Right atrium auricular region (tissue), 2 donors: ENCODE measurements around the gene GPC6. TPM values are rescaled to one million over a fixed set of nuclear protein-coding genes. Genes with fewer than 3 reads are reported as not detected.

Experiments used
- DNase-seq: peaks from one replicate; pipeline ENCODE4 v3.0.0-alpha.2; 2019; ENCODE audit warnings: low spot score
- H3K27ac ChIP-seq, 2 donors: fragments of 200-600 bp; sonication (generic); 1 replicate in 1 of 2; 2 replicates in 1 of 2; pipeline ENCODE4 v1.5.1; 2016 to 2019
- H3K27me3 ChIP-seq, 2 donors: fragments of 200-600 bp; sonication (generic); one replicate each; pipeline versions ENCODE4 v1.5.1 to v1.6.0; 2017 to 2019
- H3K36me3 ChIP-seq: fragments of 200-600 bp; sonication (generic); one replicate; pipeline ENCODE4 v1.5.1; 2016
- H3K4me1 ChIP-seq, 2 donors: fragments of 200-600 bp; sonication (generic); one replicate each; pipeline versions ENCODE4 v1.5.1 to v1.6.0; 2017 to 2019
- H3K4me3 ChIP-seq, 2 donors: fragments of 200-600 bp; sonication (generic); 1 replicate in 1 of 2; 2 replicates in 1 of 2; pipeline ENCODE4 v1.5.1; 2017 to 2019; ENCODE audit warnings: mild to moderate bottlenecking in 1 of 2, moderate library complexity in 1 of 2
- H3K9me3 ChIP-seq, 2 donors: fragments of 200-600 bp; sonication (generic); one replicate each; pipeline ENCODE4 v1.5.1; 2019
- CTCF ChIP-seq, 2 donors: fragments of 200-600 bp; sonication (generic); IDR thresholded peaks; one replicate each; pipeline ENCODE4 v1.5.1; 2019; ENCODE audit warnings: antibody characterized with exemption in 2 of 2
- total RNA-seq, 2 donors: library from RNA; depleted of rRNA; stranded (reverse); fragments of >200 nt; gene quantifications; one replicate each; pipeline ENCODE4 v1.1.0, GENCODE V29; 2016

Gene GPC6
- total RNA-seq, 2 donors from 2014 or later, result 1.3 to 3.8 TPM

GRCh38 chr13:93700115-93700514 is 473.5 kb downstream of the GPC6 start:
- no peak overlapping the region for H3K27ac ChIP-seq
- no peak for TF ChIP-seq CTCF (IDR thresholded peaks at IDR 0.05)
- no peak for DNase-seq
- H3K9me3 ChIP-seq, result no peaks in the 10 kb centered on the region
- H3K27me3 ChIP-seq, result no peaks in the 10 kb centered on the region
- no peaks in the 10 kb centered on the region for H3K4me1 ChIP-seq
- H3K36me3 ChIP-seq, result no peaks in the 10 kb centered on the region
- no peak overlapping the region for H3K4me3 ChIP-seq

- no peak for TF ChIP-seq CTCF (IDR thresholded peaks at IDR 0.05)
- Histone ChIP-seq H3K4me3 (no peak overlapping the region), H3K9me3 (peaks cover 0 to 2% of the 10 kb centered on the region in 2 donors), H3K36me3 (no peaks in the 10 kb centered on the region), H3K27ac (no peak overlapping the region), H3K27me3 (no peaks in the 10 kb centered on the region), H3K4me1 (no peaks in the 10 kb centered on the region)
- DNase-seq, result no peak
Observed at GRCh38 chr13:93708308-93709075, 481.9 kb downstream of the GPC6 start.

- no peaks in the 10 kb centered on the region for H3K27me3 ChIP-seq
- DNase-seq, result no peak
- H3K4me1 ChIP-seq, result no peaks in the 10 kb centered on the region
- H3K36me3 ChIP-seq, result no peaks in the 10 kb centered on the region
- no peak overlapping the region for H3K4me3 ChIP-seq
- no peak for TF ChIP-seq CTCF (IDR thresholded peaks at IDR 0.05)
- H3K9me3 ChIP-seq, result peaks cover 0 to 12% of the 10 kb centered on the region in 2 donors
- H3K27ac ChIP-seq, result no peak overlapping the region
Observed at GRCh38 chr13:93709506-93710244, 483.1 kb downstream of the GPC6 start.

GRCh38 chr13:93714171-93714570 is 487.6 kb downstream of the GPC6 start:
- Histone ChIP-seq H3K4me3 (no peak overlapping the region), H3K27ac (no peak overlapping the region), H3K36me3 (no peaks in the 10 kb centered on the region), H3K27me3 (no peaks in the 10 kb centered on the region), H3K4me1 (no peaks in the 10 kb centered on the region), H3K9me3 (peaks cover 0 to 16% of the 10 kb centered on the region in 2 donors)
- TF ChIP-seq CTCF (IDR thresholded peaks at IDR 0.05), result no peak
- no peak for DNase-seq

GRCh38 chr13:93715866-93716265 is 489.3 kb downstream of the GPC6 start:
- Histone ChIP-seq H3K36me3 (no peaks in the 10 kb centered on the region), H3K9me3 (peaks cover 0 to 20% of the 10 kb centered on the region in 2 donors), H3K27me3 (no peaks in the 10 kb centered on the region), H3K27ac (no peak overlapping the region), H3K4me1 (no peaks in the 10 kb centered on the region), H3K4me3 (no peak overlapping the region)
- no peak for DNase-seq
- TF ChIP-seq CTCF (IDR thresholded peaks at IDR 0.05), result no peak
